ENCODE results near the gene PDLIM5.

DNA sequence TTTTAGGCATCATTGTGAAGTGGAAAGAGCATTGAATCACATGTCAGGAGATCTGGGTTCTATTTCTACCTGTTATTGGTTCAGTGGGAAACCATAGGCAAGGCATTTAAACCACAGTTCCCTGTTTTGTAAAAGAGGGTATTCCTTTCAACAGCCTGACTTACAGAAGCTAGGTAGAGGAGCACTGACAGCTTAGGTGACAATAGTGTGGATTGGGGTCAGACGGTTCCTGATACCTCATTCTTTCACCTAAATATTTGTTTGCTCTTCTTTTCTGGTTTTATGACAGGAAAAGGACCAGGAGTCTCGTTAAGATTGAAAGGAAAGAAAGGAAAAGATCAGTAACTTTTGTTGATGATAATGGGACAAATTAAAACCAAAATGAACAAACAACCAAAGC is 15.9 kb upstream of the PDLIM5 start:
- TF ChIP-seq, protein P1, sequence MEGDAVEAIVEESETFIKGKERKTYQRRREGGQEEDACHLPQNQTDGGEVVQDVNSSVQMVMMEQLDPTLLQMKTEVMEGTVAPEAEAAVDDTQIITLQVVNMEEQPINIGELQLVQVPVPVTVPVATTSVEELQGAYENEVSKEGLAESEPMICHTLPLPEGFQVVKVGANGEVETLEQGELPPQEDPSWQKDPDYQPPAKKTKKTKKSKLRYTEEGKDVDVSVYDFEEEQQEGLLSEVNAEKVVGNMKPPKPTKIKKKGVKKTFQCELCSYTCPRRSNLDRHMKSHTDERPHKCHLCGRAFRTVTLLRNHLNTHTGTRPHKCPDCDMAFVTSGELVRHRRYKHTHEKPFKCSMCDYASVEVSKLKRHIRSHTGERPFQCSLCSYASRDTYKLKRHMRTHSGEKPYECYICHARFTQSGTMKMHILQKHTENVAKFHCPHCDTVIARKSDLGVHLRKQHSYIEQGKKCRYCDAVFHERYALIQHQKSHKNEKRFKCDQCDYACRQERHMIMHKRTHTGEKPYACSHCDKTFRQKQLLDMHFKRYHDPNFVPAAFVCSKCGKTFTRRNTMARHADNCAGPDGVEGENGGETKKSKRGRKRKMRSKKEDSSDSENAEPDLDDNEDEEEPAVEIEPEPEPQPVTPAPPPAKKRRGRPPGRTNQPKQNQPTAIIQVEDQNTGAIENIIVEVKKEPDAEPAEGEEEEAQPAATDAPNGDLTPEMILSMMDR (IDR thresholded peaks at IDR 0.05), result no peak
- TF ChIP-seq POLR2A (IDR thresholded peaks at IDR 0.05), result no peak
